Rectal smooth muscle tissue (tissue), 1 donor: ENCODE data around the gene OR1E2.
"Not testable (repeated sequence)": the region's sequence is repeated elsewhere in the genome, so short reads cannot be mapped to it uniquely, and the experiment has no call there.

Experiments
- H3K27ac ChIP-seq: one replicate; pipeline ENCODE4 v1.7.0; 2013; ENCODE audit warnings: low read depth, low read length, inconsistent platforms
- H3K27me3 ChIP-seq: one replicate; pipeline ENCODE4 v1.7.0; 2013; ENCODE audit warnings: low read length; ENCODE audit not compliant: control insufficient read depth, insufficient read depth
- H3K36me3 ChIP-seq: one replicate; pipeline ENCODE4 v1.7.0; 2013; ENCODE audit warnings: low read length; ENCODE audit not compliant: control insufficient read depth, insufficient read depth
- H3K4me1 ChIP-seq: one replicate; pipeline ENCODE4 v1.7.0; 2013; ENCODE audit warnings: low read length; ENCODE audit not compliant: control insufficient read depth, insufficient read depth
- H3K4me3 ChIP-seq: one replicate; pipeline ENCODE4 v1.7.0; 2013; ENCODE audit warnings: low read length
- H3K9ac ChIP-seq: one replicate; pipeline ENCODE4 v1.7.0; 2013; ENCODE audit warnings: low read length

The OR1E2 gene

GRCh38 chr17:3440451-3440850 is 6.8 kb upstream of the OR1E2 start:
- Histone ChIP-seq H3K27ac (no peak overlapping the region), H3K9ac (no peak overlapping the region), H3K4me3 (no peak overlapping the region), H3K4me1 (no peaks in the 10 kb centered on the region), H3K36me3 (no peaks in the 10 kb centered on the region), H3K27me3 (no peaks in the 10 kb centered on the region)

GRCh38 chr17:3438368-3438767 is 4.7 kb upstream of the OR1E2 start:
- Histone ChIP-seq H3K27ac (no peak overlapping the region), H3K27me3 (no peaks in the 10 kb centered on the region)

GRCh38 chr17:3433215-3433614 is 426 bp downstream of the OR1E2 start:
- H3K9ac ChIP-seq, H3K36me3 ChIP-seq, H3K27me3 ChIP-seq, H3K27ac ChIP-seq, H3K4me3 ChIP-seq, H3K4me1 ChIP-seq: not testable (repeated sequence)

More at GRCh38 chr17:3438368-3438767, 4.7 kb upstream of the OR1E2 start:
- Histone ChIP-seq H3K4me3 (no peak overlapping the region), H3K9ac (no peak overlapping the region), H3K4me1 (no peaks in the 10 kb centered on the region), H3K36me3 (no peaks in the 10 kb centered on the region)

- Histone ChIP-seq H3K36me3 (no peaks in the 10 kb centered on the region), H3K27me3 (no peaks in the 10 kb centered on the region), H3K4me1 (no peaks in the 10 kb centered on the region), H3K4me3 (no peak overlapping the region), H3K9ac (no peak overlapping the region), H3K27ac (no peak overlapping the region)
Measured at GRCh38 chr17:3418222-3418621, 15.4 kb downstream of the OR1E2 start.

- Histone ChIP-seq H3K4me1 (no peaks in the 10 kb centered on the region), H3K9ac (no peak overlapping the region), H3K27ac (no peak overlapping the region), H3K27me3 (no peaks in the 10 kb centered on the region), H3K4me3 (no peak overlapping the region), H3K36me3 (no peaks in the 10 kb centered on the region)
Measured at GRCh38 chr17:3415610-3416009, 18.0 kb downstream of the OR1E2 start.

GRCh38 chr17:3412216-3412615 is 21.4 kb downstream of the OR1E2 start:
- H3K9ac ChIP-seq, H3K4me3 ChIP-seq, H3K27me3 ChIP-seq, H3K36me3 ChIP-seq, H3K27ac ChIP-seq, H3K4me1 ChIP-seq: not testable (repeated sequence)

- Histone ChIP-seq H3K36me3 (no peaks in the 10 kb centered on the region), H3K4me3 (no peak within 1 kb of the TSS), H3K27ac (no peak within 1 kb of the TSS), H3K27me3 (no peaks in the 10 kb centered on the region), H3K4me1 (no peaks in the 10 kb centered on the region), H3K9ac (no peak within 1 kb of the TSS)
Measured at GRCh38 chr17:3411070-3411469, 22.6 kb downstream of the OR1E2 start, which contains the start of gene OR3A3. Gene OR3A3, plus strand, starts transcription at chr17:3411370.

GRCh38 chr17:3403856-3404255 is 29.8 kb downstream of the OR1E2 start:
- H3K36me3 ChIP-seq, H3K9ac ChIP-seq, H3K27me3 ChIP-seq, H3K4me1 ChIP-seq, H3K4me3 ChIP-seq, H3K27ac ChIP-seq: not testable (repeated sequence)

- Histone ChIP-seq H3K4me1 (no peaks in the 10 kb centered on the region), H3K9ac (no peak overlapping the region), H3K27me3 (no peaks in the 10 kb centered on the region), H3K27ac (no peak overlapping the region), H3K4me3 (no peak overlapping the region), H3K36me3 (no peaks in the 10 kb centered on the region)
Measured at GRCh38 chr17:3401786-3402185, 31.9 kb downstream of the OR1E2 start.

- Histone ChIP-seq H3K9ac (no peak overlapping the region), H3K4me3 (no peak overlapping the region), H3K4me1 (no peaks in the 10 kb centered on the region), H3K36me3 (no peaks in the 10 kb centered on the region), H3K27me3 (no peaks in the 10 kb centered on the region), H3K27ac (no peak overlapping the region)
Measured at GRCh38 chr17:3400055-3400454, 33.6 kb downstream of the OR1E2 start.

- Histone ChIP-seq H3K36me3 (no peaks in the 10 kb centered on the region), H3K4me1 (no peaks in the 10 kb centered on the region), H3K9ac (no peak within 1 kb of the TSS), H3K4me3 (no peak within 1 kb of the TSS), H3K27ac (no peak within 1 kb of the TSS), H3K27me3 (no peaks in the 10 kb centered on the region)
Measured at GRCh38 chr17:3398310-3398709, 35.3 kb downstream of the OR1E2 start, which contains the start of gene OR1E1. Gene OR1E1, minus strand, starts transcription at chr17:3398410. Its CDS starts 0 bp downstream, at chr17:3398410.

- H3K27me3 ChIP-seq, H3K36me3 ChIP-seq, H3K9ac ChIP-seq, H3K4me3 ChIP-seq, H3K4me1 ChIP-seq, H3K27ac ChIP-seq: not testable (repeated sequence)
Measured at GRCh38 chr17:3397801-3398200, 35.8 kb downstream of the OR1E2 start.

GRCh38 chr17:3389791-3390190 is 43.9 kb downstream of the OR1E2 start:
- Histone ChIP-seq H3K27ac (no peak overlapping the region), H3K36me3 (no peaks in the 10 kb centered on the region), H3K27me3 (no peaks in the 10 kb centered on the region), H3K4me3 (no peak overlapping the region), H3K4me1 (no peaks in the 10 kb centered on the region), H3K9ac (no peak overlapping the region)
